ENCODE measurements around the gene VPREB1.
"Not testable (repeated sequence)": the region's sequence is repeated elsewhere in the genome, so short reads cannot be mapped to it uniquely, and the experiment has no call there.

VPREB1 gene

DNA sequence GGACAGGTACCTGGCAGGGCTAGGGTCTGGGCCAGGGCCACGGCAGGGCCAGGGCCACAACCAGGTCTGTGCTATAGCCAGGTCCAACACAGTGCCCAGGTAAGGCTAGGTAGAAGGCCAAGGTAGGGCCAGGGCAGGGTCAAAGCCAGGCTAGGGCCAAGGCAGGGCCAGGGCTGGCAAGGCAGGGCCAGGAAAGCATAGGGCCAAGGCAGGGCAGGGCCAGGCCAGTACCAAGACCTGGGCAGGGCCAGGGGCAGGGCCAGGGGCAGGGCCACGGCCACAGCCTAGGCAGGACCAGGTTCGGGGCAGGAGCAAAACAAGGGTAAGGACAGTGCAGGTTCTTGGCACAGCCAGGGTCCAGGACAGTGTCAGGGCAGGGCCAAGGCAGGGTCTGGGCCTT, 48.1 kb downstream of the VPREB1 start:
- not testable (repeated sequence) for DNase-seq (ENCODE audit: low read depth in 1 of 2, low spot score in 1 of 2)

GRCh38 chr22:22293436-22293835, 48.9 kb downstream of the VPREB1 start:
- DNase-seq (ENCODE audit: low read depth in 1 of 2, low spot score in 1 of 2): not testable (repeated sequence)

DNA sequence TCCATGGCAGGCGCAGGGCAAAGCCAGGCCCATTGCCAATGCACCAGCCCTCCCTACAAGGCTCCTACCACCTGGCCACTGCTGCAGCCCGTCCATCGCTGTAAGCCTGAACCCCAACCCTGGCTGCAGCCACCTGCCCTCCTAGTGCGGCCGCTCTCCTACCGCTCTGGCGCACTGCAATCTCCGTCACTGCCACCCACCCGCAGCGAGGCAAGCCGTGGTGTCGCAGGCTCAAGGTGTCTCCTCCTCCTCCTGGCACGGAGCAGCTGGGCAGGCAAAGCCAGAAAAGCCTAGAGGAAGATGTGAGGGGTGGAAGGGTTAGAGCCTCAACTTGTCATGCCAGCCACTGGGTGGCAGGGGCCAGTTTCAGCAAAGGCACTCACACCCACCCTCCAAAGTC, 50.1 kb downstream of the VPREB1 start:
- DNase-seq (ENCODE audit: low read depth in 1 of 2, low spot score in 1 of 2): not testable (repeated sequence)
